HepG2 (cell line): Measurements from ENCODE around the gene MYO3B. TPM values are rescaled to one million over a fixed set of nuclear protein-coding genes. Genes with fewer than 3 reads are reported as not detected.

Source experiments
- ATAC-seq: fragments of 200-7000 bp; cut with Tn5 transposase; 3 replicates; pipeline ENCODE4 v1.9.1; 2020; ENCODE audit warnings: mild to moderate bottlenecking, moderate library complexity
- BruUV-seq: library from RNA; stranded (reverse); fragments of 400-500 nt; replicated peaks from 2 replicates; lab custom pipeline; 2021; lab: Mats Ljungman, UMichigan
- CTCF ChIA-PET: fragments of 300-600 bp; formaldehyde crosslinking; extraction: SDS; loops from one replicate; lab custom pipeline; 2021; ENCODE audit warnings: low total read pairs, inconsistent platforms, low intra/inter-chr PET ratio; lab: Yijun Ruan, JAX
- POLR2A ChIA-PET: fragments of 350-600 bp; sonication (Branson Sonifier 250); formaldehyde crosslinking; loops from one replicate; lab custom pipeline; 2020; ENCODE audit warnings: antibody characterized with exemption, inconsistent platforms; lab: Yijun Ruan, JAX
- DNase-seq: peaks from one replicate; pipeline ENCODE4 v3.0.0-alpha.2; 2015; ENCODE audit warnings: low spot score
- FAIRE-seq: peaks from 3 replicates; lab custom pipeline; 2011; peaks lifted over from hg19 to GRCh38; lab: Jason Lieb, UNC
- H2AFZ ChIP-seq: one replicate; pipeline ENCODE4 v1.6.1; 2011; ENCODE audit warnings: low read length, inconsistent platforms
- H3K27ac ChIP-seq: fragments of 300-600 bp; 3 replicates; pipeline ENCODE4 v1.8.0; 2011; ENCODE audit warnings: mixed run types, mild to moderate bottlenecking, mixed read lengths, low read length, inconsistent platforms; ENCODE audit not compliant: insufficient read depth; ENCODE audit errors: extremely low read length
- H3K27me3 ChIP-seq, 2 experiments: fragments of 200-600 bp in 1 of 2; 2 replicates in 1 of 2; 3 replicates in 1 of 2; pipeline versions ENCODE4 v1.6.0 to v1.8.0; 2011; ENCODE audit warnings: low read length in 2 of 2, mild to moderate bottlenecking in 2 of 2, moderate library complexity in 2 of 2, inconsistent platforms in 1 of 2; ENCODE audit not compliant: insufficient read depth in 2 of 2, control insufficient read depth in 1 of 2
- H3K36me3 ChIP-seq, 2 experiments: fragments of 200-600 bp in 1 of 2; replicated peaks in 1 of 2; 2 replicates in 1 of 2; 3 replicates in 1 of 2; pipeline versions ENCODE4 v1.5.1 to v1.8.0; 2011; ENCODE audit warnings: low read length in 2 of 2, inconsistent platforms in 1 of 2; ENCODE audit not compliant: insufficient read depth in 2 of 2, control insufficient read depth in 1 of 2
- H3K4me1 ChIP-seq: 2 replicates; pipeline ENCODE4 v1.5.1; 2012; ENCODE audit warnings: low read length, inconsistent platforms; ENCODE audit not compliant: insufficient read depth
- H3K4me2 ChIP-seq: 2 replicates; pipeline ENCODE4 v1.6.0; 2011; ENCODE audit warnings: low read depth, low read length, inconsistent platforms
- H3K4me3 ChIP-seq, 3 experiments: fragments of 200-600 bp in 1 of 3; sonication (generic), shearing (Covaris generic) in 1 of 3; replicated peaks in 1 of 3; 2 replicates each; pipeline ENCODE4 v1.5.1; 2011 to 2016; ENCODE audit warnings: low read length in 3 of 3, inconsistent platforms in 2 of 3, low read depth in 2 of 3, mild to moderate bottlenecking in 2 of 3, control low read depth in 1 of 3, mixed read lengths in 1 of 3; ENCODE audit not compliant: insufficient read depth in 1 of 3
- H3K79me2 ChIP-seq: one replicate; pipeline ENCODE4 v1.6.1; 2011; ENCODE audit warnings: low read length, inconsistent platforms; ENCODE audit not compliant: insufficient read depth
- H3K9ac ChIP-seq: 2 replicates; pipeline ENCODE4 v1.6.0; 2011; ENCODE audit warnings: mild to moderate bottlenecking, low read depth, low read length, inconsistent platforms; ENCODE audit not compliant: insufficient read depth
- H3K9me3 ChIP-seq: 2 replicates; pipeline ENCODE4 v1.5.1; 2012; ENCODE audit warnings: mild to moderate bottlenecking, low read length
- H4K20me1 ChIP-seq: 2 replicates; pipeline ENCODE4 v1.6.0; 2011; ENCODE audit warnings: inconsistent platforms, mild to moderate bottlenecking, low read length, moderate library complexity; ENCODE audit not compliant: insufficient read depth
- ATF4 ChIP-seq, 2 experiments: fragments of 450-650 bp in 1 of 2; sonication (generic) in 1 of 2; formaldehyde crosslinking; IDR thresholded peaks; 2 replicates each; pipeline versions ENCODE4 v1.5.0 to v1.8.0; 2020 to 2022; ENCODE audit warnings: mild to moderate bottlenecking in 1 of 2, missing genetic modification reagents in 1 of 2
- DBP ChIP-seq: sonication (generic); formaldehyde crosslinking; IDR thresholded peaks from 2 replicates; pipeline ENCODE4 v1.4.0; 2020; ENCODE audit warnings: missing genetic modification reagents; ENCODE audit errors: not compliant biosample characterization
- GATAD2A ChIP-seq: IDR thresholded peaks from 2 replicates; pipeline ENCODE4 v1.6.1; 2016
- HOXA7 ChIP-seq: sonication (generic); formaldehyde crosslinking; IDR thresholded peaks from 2 replicates; pipeline ENCODE4 v1.8.1; 2022; ENCODE audit warnings: mild to moderate bottlenecking, missing genetic modification reagents, moderate library complexity
- KLF9 ChIP-seq: IDR thresholded peaks from 2 replicates; pipeline ENCODE4 v1.6.1; 2016; ENCODE audit warnings: low read depth
- MXI1 ChIP-seq: IDR thresholded peaks from 3 replicates; pipeline ENCODE4 v1.6.1; 2012; ENCODE audit warnings: low read depth, low read length, inconsistent platforms, borderline replicate concordance
- NFIC ChIP-seq: IDR thresholded peaks from 2 replicates; pipeline ENCODE4 v1.6.1; 2012; ENCODE audit warnings: mild to moderate bottlenecking, low read length, inconsistent platforms
- ZNF33B ChIP-seq: sonication (generic); formaldehyde crosslinking; IDR thresholded peaks from 2 replicates; pipeline ENCODE4 v1.5.1; 2020; ENCODE audit warnings: mild to moderate bottlenecking, missing genetic modification reagents
- ZNF510 ChIP-seq: sonication (generic); formaldehyde crosslinking; IDR thresholded peaks from 2 replicates; pipeline ENCODE4 v1.4.0; 2020; ENCODE audit warnings: low read depth, mild to moderate bottlenecking, missing genetic modification reagents
- WGBS: methylation state at CpG from one replicate; pipeline ENCODE4 v1.1.6; 2017; ENCODE audit warnings: low lambda C conversion rate; 5-methylcytosine and 5-hydroxymethylcytosine counted together
- in situ Hi-C: cut with HindIII; loops from 2 replicates; pipeline ENCODE4 v1.10.0; 2017; ENCODE audit warnings: low pct_unique_long_range_greater_than_20kb; ENCODE audit not compliant: extremely low pct_ligation_motif_present
- intact Hi-C: fragments of 100-400 bp; cut with micrococcal nuclease; formaldehyde crosslinking; loops from one replicate; pipeline ENCODE4 v1.10.0; 2022; ENCODE audit not compliant: unreplicated experiment
- polyA plus RNA-seq, 8 experiments: library from polyadenylated mRNA; depleted of rRNA in 3 of 8; stranded (reverse) in 7 of 8; unstranded in 1 of 8; fragments of >200 nt; fragmentation: Illumina TruSeq in 4 of 8; extraction: Trizol in 4 of 8; gene quantifications; 2 replicates each; pipeline versions ENCODE4 v1.2.1 to v1.2.3, GENCODE V29; 2011 to 2016; ENCODE audit warnings: low read depth in 4 of 8, missing spikeins in 1 of 8, mixed read lengths in 1 of 8; ENCODE audit not compliant: insufficient read depth in 1 of 8
- total RNA-seq, 5 experiments: library from RNA; depleted of rRNA; stranded (reverse); fragments of >200 nt; fragmentation: Illumina TruSeq; extraction: Trizol; gene quantifications; 2 replicates each; pipeline ENCODE4 v1.2.3, GENCODE V29; 2016; ENCODE audit warnings: low read depth in 1 of 5

Gene MYO3B
- total and polyA plus RNA-seq, 2 of the 13 experiments (the other 11 are each of a cell fraction or from before 2014, with no cell fraction given) = 0.01 TPM; not detected in 1

DNA sequence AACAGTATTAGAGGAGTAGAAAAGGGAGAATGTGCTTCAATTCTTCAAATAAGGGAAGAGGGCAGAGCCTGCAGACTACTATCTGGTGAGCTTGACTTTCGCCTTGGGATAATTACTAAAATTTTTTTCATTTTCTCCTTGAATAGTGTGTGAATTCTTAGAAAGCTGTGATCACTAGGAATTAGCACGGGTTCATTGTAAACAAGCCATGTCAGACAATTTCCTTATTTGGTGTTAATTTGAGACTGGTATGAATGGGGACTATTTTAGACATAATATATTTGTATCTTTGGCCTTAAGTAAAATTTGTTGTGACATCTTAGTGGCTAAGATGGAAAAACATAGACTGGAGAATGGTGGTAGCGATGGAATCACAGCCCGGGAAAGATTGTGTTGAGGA lies 66.6 kb downstream of the MYO3B start:
- no peak overlapping the region for H3K4me3 ChIP-seq
- no peaks in the 10 kb centered on the region for H3K9me3 ChIP-seq
- intact Hi-C loops (no loop called here), in situ Hi-C loops (no loop called here)
- H3K27ac ChIP-seq = no peak overlapping the region
- H3K36me3 ChIP-seq = no peaks in the 10 kb centered on the region
- H3K4me1 ChIP-seq = no peaks in the 10 kb centered on the region
- no peaks in the 10 kb centered on the region for H4K20me1 ChIP-seq
- no peak overlapping the region for H3K9ac ChIP-seq
- ChIA-PET CTCF (no interaction called here), POLR2A (no interaction called here)
- TF ChIP-seq ZNF33B (CRISPR knock-in tag) (no peak), DBP (CRISPR knock-in tag) (no peak), ATF4 (CRISPR knock-in tag; IDR thresholded peaks at IDR 0.05) (no peak), GATAD2A (no peak), KLF9 (no peak), ZNF510 (CRISPR knock-in tag) (no peak), HOXA7 (CRISPR knock-in tag) (no peak), NFIC (no peak)
- no peaks in the 10 kb centered on the region for H3K79me2 ChIP-seq
- H3K4me2 ChIP-seq = no peak overlapping the region
- FAIRE-seq (no peak), ATAC-seq (no peak), DNase-seq (no peak)
- under 1% methylated on average over 4 of the region's 4 CpGs for WGBS
- no peak overlapping the region for H2AFZ ChIP-seq
- peaks cover 0 to 20% of the 10 kb centered on the region in 2 experiments; a peak in 3 of 5 replicates for H3K27me3 ChIP-seq
- BruUV-seq = no TSS peak

- Histone ChIP-seq H3K27ac (no peak overlapping the region), H3K4me1 (no peaks in the 10 kb centered on the region), H3K9ac (no peak overlapping the region), H3K36me3 (no peaks in the 10 kb centered on the region), H4K20me1 (no peaks in the 10 kb centered on the region), H3K9me3 (no peaks in the 10 kb centered on the region), H3K79me2 (no peaks in the 10 kb centered on the region), H3K4me2 (no peak overlapping the region), H3K27me3 (peaks cover 0 to 13% of the 10 kb centered on the region in 2 experiments; a peak in 2 of 5 replicates), H2AFZ (no peak overlapping the region), H3K4me3 (no peak overlapping the region)
- DNase-seq (no peak), FAIRE-seq (no peak), ATAC-seq (no peak)
- in situ Hi-C loops = no loop called here
- no TSS peak for BruUV-seq
- WGBS = 15% methylated on average over 3 of the region's 3 CpGs
- intact Hi-C loops = no loop called here
- TF ChIP-seq MXI1 = no peak
- ChIA-PET POLR2A (no interaction called here), CTCF (no interaction called here)
Measured at GRCh38 chr2:170245312-170245711, 67.4 kb downstream of the MYO3B start.
